Mesendoderm (in vitro differentiated cells): Measurements from ENCODE around the gene TSPAN14.
"Not testable (repeated sequence)": the region's sequence is repeated elsewhere in the genome, so short reads cannot be mapped to it uniquely, and the experiment has no call there.

ENCODE experiments used
- DNase-seq: peaks from one replicate; pipeline ENCODE4 v3.0.0; 2013
- H2AK5ac ChIP-seq: 2 replicates; pipeline ENCODE4 v1.6.1; 2013; ENCODE audit warnings: low read length, inconsistent platforms
- H2BK120ac ChIP-seq: 2 replicates; pipeline ENCODE4 v1.6.1; 2013; ENCODE audit warnings: low read depth, mild to moderate bottlenecking, low read length, moderate library complexity, mixed read lengths
- H2BK15ac ChIP-seq: replicated peaks from 2 replicates; pipeline ENCODE4 v1.6.1; 2013; ENCODE audit warnings: low read depth, mild to moderate bottlenecking, moderate library complexity
- H2BK5ac ChIP-seq: 2 replicates; pipeline ENCODE4 v1.6.1; 2013; ENCODE audit warnings: low read length, inconsistent platforms
- H3K18ac ChIP-seq: 2 replicates; pipeline ENCODE4 v1.6.1; 2013; ENCODE audit warnings: mild to moderate bottlenecking, low read length, mixed read lengths
- H3K23ac ChIP-seq: one replicate; pipeline ENCODE4 v1.6.1; 2013; ENCODE audit warnings: low read length
- H3K27ac ChIP-seq: 2 replicates; pipeline ENCODE4 v1.5.1; 2013; ENCODE audit warnings: low read depth, mild to moderate bottlenecking, inconsistent platforms, low read length, moderate library complexity
- H3K27me3 ChIP-seq: 2 replicates; pipeline ENCODE4 v1.6.1; 2013; ENCODE audit warnings: low read length, control low read depth, mild to moderate bottlenecking, inconsistent platforms; ENCODE audit not compliant: insufficient read depth, poor library complexity
- H3K36me3 ChIP-seq: 2 replicates; pipeline ENCODE4 v1.6.1; 2013; ENCODE audit warnings: low read length, inconsistent platforms; ENCODE audit not compliant: control insufficient read depth, insufficient read depth
- H3K4ac ChIP-seq: one replicate; pipeline ENCODE4 v1.6.1; 2013; ENCODE audit warnings: low read depth, mild to moderate bottlenecking, low read length, moderate library complexity
- H3K4me1 ChIP-seq: 2 replicates; pipeline ENCODE4 v1.6.1; 2013; ENCODE audit warnings: low read depth, low read length, inconsistent platforms; ENCODE audit not compliant: control insufficient read depth
- H3K4me2 ChIP-seq: 2 replicates; pipeline ENCODE4 v1.6.1; 2013; ENCODE audit warnings: low read length
- H3K4me3 ChIP-seq: 2 replicates; pipeline ENCODE4 v1.5.1; 2013; ENCODE audit warnings: mild to moderate bottlenecking, low read length
- H3K56ac ChIP-seq: one replicate; pipeline ENCODE4 v1.6.1; 2013; ENCODE audit warnings: low read length
- H3K79me1 ChIP-seq: 2 replicates; pipeline ENCODE4 v1.6.1; 2013; ENCODE audit warnings: low read length, inconsistent platforms
- H3K79me2 ChIP-seq: 2 replicates; pipeline ENCODE4 v1.6.1; 2013; ENCODE audit warnings: mild to moderate bottlenecking, low read length; ENCODE audit not compliant: control insufficient read depth, insufficient read depth
- H3K9ac ChIP-seq: 2 replicates; pipeline ENCODE4 v1.6.1; 2013; ENCODE audit warnings: low read length, inconsistent platforms
- H4K5ac ChIP-seq: one replicate; pipeline ENCODE4 v1.6.1; 2013; ENCODE audit warnings: low read length
- H4K8ac ChIP-seq: one replicate; pipeline ENCODE4 v1.6.1; 2013; ENCODE audit warnings: low read depth, mild to moderate bottlenecking, control low read depth, low read length, moderate library complexity
- WGBS: extraction: QIAGEN DNeasy Blood & Tissue Kit; methylation state at CpG from one replicate; pipeline ENCODE4 v1.1.7; 2013; ENCODE audit warnings: low lambda C conversion rate, missing lambda C conversion rate; ENCODE audit not compliant: insufficient coverage; ENCODE audit errors: extremely low coverage; 5-methylcytosine and 5-hydroxymethylcytosine counted together

Gene TSPAN14

GRCh38 chr10:80540618-80540980 is 86.5 kb downstream of the TSPAN14 start:
- DNase-seq = no peak

GRCh38 chr10:80540981-80541750 is 87.1 kb downstream of the TSPAN14 start:
- Histone ChIP-seq H3K18ac (no peak overlapping the region), H3K79me1 (no peaks in the 10 kb centered on the region), H2BK120ac (no peak overlapping the region), H3K79me2 (no peaks in the 10 kb centered on the region), H3K4ac (no peak overlapping the region), H3K36me3 (no peaks in the 10 kb centered on the region), H3K27me3 (no peaks in the 10 kb centered on the region), H3K23ac (no peak overlapping the region), H3K4me1 (peaks cover 13% of the 10 kb centered on the region), H2AK5ac (no peak overlapping the region), H4K8ac (no peak overlapping the region), H3K27ac (no peak overlapping the region), H2BK15ac (no peak overlapping the region), H3K4me3 (no peak overlapping the region), H2BK5ac (no peak overlapping the region), H3K56ac (no peak overlapping the region), H3K9ac (no peak overlapping the region), H3K4me2 (no peak overlapping the region), H4K5ac (no peak overlapping the region)
- no CpG with 5 or more reads among the region's 11 CpGs for WGBS
- DNase-seq = no peak

More at GRCh38 chr10:80540618-80540980, 86.5 kb downstream of the TSPAN14 start:
- Histone ChIP-seq H3K79me2 (no peaks in the 10 kb centered on the region), H2BK5ac (no peak overlapping the region), H4K8ac (no peak overlapping the region), H2AK5ac (no peak overlapping the region), H2BK120ac (no peak overlapping the region), H2BK15ac (no peak overlapping the region), H3K4me2 (no peak overlapping the region), H3K36me3 (no peaks in the 10 kb centered on the region), H3K4me3 (no peak overlapping the region), H3K9ac (no peak overlapping the region), H3K79me1 (no peaks in the 10 kb centered on the region), H3K4me1 (peaks cover 13% of the 10 kb centered on the region), H3K4ac (no peak overlapping the region), H3K27me3 (no peaks in the 10 kb centered on the region), H3K56ac (no peak overlapping the region), H4K5ac (no peak overlapping the region), H3K23ac (no peak overlapping the region), H3K18ac (no peak overlapping the region), H3K27ac (no peak overlapping the region)
- WGBS = no CpG with 5 or more reads among the region's 9 CpGs

GRCh38 chr10:80542053-80542452 is 87.9 kb downstream of the TSPAN14 start:
- Histone ChIP-seq H2BK15ac (no peak overlapping the region), H3K23ac (no peak overlapping the region), H2BK120ac (no peak overlapping the region), H3K18ac (no peak overlapping the region), H3K36me3 (no peaks in the 10 kb centered on the region), H2AK5ac (no peak overlapping the region), H3K79me1 (no peaks in the 10 kb centered on the region), H3K4me3 (no peak overlapping the region), H3K56ac (no peak overlapping the region), H3K79me2 (no peaks in the 10 kb centered on the region), H2BK5ac (no peak overlapping the region), H3K4me2 (no peak overlapping the region), H3K27me3 (no peaks in the 10 kb centered on the region), H3K27ac (no peak overlapping the region), H3K4me1 (peaks cover 8% of the 10 kb centered on the region), H4K8ac (no peak overlapping the region), H4K5ac (no peak overlapping the region), H3K4ac (no peak overlapping the region), H3K9ac (no peak overlapping the region)
- WGBS = no CpG with 5 or more reads among the region's 4 CpGs
- DNase-seq = no peak

GRCh38 chr10:80542652-80543318 is 88.7 kb downstream of the TSPAN14 start:
- Histone ChIP-seq H3K4ac (no peak overlapping the region), H3K56ac (no peak overlapping the region), H3K79me2 (no peaks in the 10 kb centered on the region), H3K27me3 (no peaks in the 10 kb centered on the region), H2BK120ac (no peak overlapping the region), H3K18ac (no peak overlapping the region), H2BK5ac (no peak overlapping the region), H3K27ac (no peak overlapping the region), H3K4me2 (no peak overlapping the region), H4K5ac (no peak overlapping the region), H3K4me1 (peaks cover 3% of the 10 kb centered on the region), H3K9ac (no peak overlapping the region), H4K8ac (no peak overlapping the region), H3K79me1 (no peaks in the 10 kb centered on the region), H2BK15ac (no peak overlapping the region), H2AK5ac (no peak overlapping the region), H3K23ac (no peak overlapping the region), H3K36me3 (no peaks in the 10 kb centered on the region), H3K4me3 (no peak overlapping the region)
- no peak for DNase-seq
- WGBS = no CpG with 5 or more reads among the region's 19 CpGs

- H4K5ac ChIP-seq, H4K8ac ChIP-seq, H3K36me3 ChIP-seq, H3K9ac ChIP-seq, H2BK15ac ChIP-seq, H3K79me1 ChIP-seq, H2BK5ac ChIP-seq, H3K18ac ChIP-seq, H3K4me2 ChIP-seq, H3K4me1 ChIP-seq, H2AK5ac ChIP-seq, DNase-seq, H3K4me3 ChIP-seq, H3K27me3 ChIP-seq, H3K56ac ChIP-seq, H3K79me2 ChIP-seq, H2BK120ac ChIP-seq, H3K4ac ChIP-seq, H3K27ac ChIP-seq, H3K23ac ChIP-seq: not testable (repeated sequence)
- no CpG with 5 or more reads among the region's 25 CpGs for WGBS
Observed at GRCh38 chr10:80543319-80543672, 89.2 kb downstream of the TSPAN14 start.
